Activated naive CD4-positive, alpha-beta T cell treated with anti-CD3 and anti-CD28 coated beads, Interleukin-2, amount 50 U/mL, for 72 hours (primary cell): ENCODE measurements around the gene PRXL2A. TPM values are rescaled to one million over a fixed set of nuclear protein-coding genes. Genes with fewer than 3 reads are reported as not detected.
"Not testable (repeated sequence)": the region's sequence is repeated elsewhere in the genome, so short reads cannot be mapped to it uniquely, and the experiment has no call there.

Experiments used
- ATAC-seq, 2 donors: fragments of 150-1000 bp; cut with Tn5 transposase; 2 replicates each; pipeline ENCODE4 v1.10.0; 2021; ENCODE audit warnings: mild to moderate bottlenecking in 2 of 2, moderate library complexity in 2 of 2
- DNase-seq, 2 donors: peaks; one replicate each; pipeline ENCODE4 v3.0.0; 2021 to 2022; ENCODE audit warnings: low spot score in 2 of 2
- H3K27ac Mint-ChIP-seq, 2 donors: one replicate each; pipeline ENCODE4 v1.8.0; 2022; ENCODE audit warnings: mild to moderate bottlenecking in 2 of 2, mixed read lengths in 2 of 2
- H3K36me3 Mint-ChIP-seq, 2 donors: one replicate each; pipeline ENCODE4 v1.8.0; 2022; ENCODE audit warnings: mixed read lengths in 2 of 2
- H3K9me3 Mint-ChIP-seq, 2 donors: one replicate each; pipeline ENCODE4 v1.8.0; 2022; ENCODE audit warnings: mixed read lengths in 2 of 2
- total RNA-seq, 2 donors: library from RNA; stranded (reverse); gene quantifications; one replicate each; pipeline ENCODE4 v1.2.3, GENCODE V29; 2022

The PRXL2A gene, protein sequence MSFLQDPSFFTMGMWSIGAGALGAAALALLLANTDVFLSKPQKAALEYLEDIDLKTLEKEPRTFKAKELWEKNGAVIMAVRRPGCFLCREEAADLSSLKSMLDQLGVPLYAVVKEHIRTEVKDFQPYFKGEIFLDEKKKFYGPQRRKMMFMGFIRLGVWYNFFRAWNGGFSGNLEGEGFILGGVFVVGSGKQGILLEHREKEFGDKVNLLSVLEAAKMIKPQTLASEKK
- total RNA-seq = 10 to 100 TPM; 15.1 to 18.5 TPM

DNA sequence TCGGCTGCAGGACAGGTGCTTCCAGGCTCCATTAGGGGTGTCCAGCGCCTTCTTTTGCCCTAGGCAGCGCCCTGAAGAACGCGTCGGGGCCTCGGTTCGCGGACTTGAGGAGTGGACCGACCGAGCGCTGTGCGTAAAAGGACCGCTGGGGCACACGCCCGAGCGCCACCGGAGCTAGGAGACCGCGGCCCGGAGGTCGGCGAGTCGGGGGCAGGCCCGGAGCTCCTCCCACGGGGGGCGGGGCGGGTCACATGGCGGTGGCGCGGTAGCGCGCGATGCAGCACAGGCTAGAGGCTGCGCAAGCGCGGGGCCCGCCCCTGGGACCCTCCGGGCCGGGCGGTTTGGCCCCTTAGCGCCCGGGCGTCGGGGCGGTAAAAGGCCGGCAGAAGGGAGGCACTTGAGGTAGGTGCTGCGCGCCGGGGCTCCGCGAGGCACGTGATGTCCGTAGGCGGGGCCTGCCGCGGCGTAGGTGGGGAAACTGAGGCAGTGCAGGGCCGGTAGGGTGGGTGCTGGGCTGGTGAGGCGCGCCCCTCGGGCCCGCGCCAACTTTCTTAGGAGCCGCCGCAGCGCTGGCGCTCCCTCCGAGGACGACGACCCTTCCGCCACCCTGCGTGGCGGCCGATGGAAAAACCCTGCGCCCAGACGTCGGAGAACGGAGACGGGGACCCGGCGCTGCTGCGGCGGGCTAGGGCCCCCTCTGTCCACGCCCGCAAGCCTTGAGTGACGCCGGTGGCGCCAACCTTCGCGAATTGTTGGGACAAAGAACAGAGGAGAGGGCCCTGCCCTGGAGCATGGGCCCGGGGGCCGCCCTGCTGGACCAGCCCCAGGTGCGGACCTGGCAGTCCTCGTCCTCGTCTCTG, at the start of gene PRXL2A:
Gene PRXL2A (plus strand): TSS at position 310 of the 860 bp plus-strand sequence. CDS start 11,917 bp downstream, outside the sequence.
- Mint-ChIP-seq H3K27ac (peak within 1 kb of the TSS; percentile 86 to 98), H3K9me3 (no peaks in the 10 kb centered on the region), H3K36me3 (no peaks in the 10 kb centered on the region)
- DNase-seq = peak; percentile 86 to 91
- ATAC-seq = peak; percentile 77 to 96

DNA sequence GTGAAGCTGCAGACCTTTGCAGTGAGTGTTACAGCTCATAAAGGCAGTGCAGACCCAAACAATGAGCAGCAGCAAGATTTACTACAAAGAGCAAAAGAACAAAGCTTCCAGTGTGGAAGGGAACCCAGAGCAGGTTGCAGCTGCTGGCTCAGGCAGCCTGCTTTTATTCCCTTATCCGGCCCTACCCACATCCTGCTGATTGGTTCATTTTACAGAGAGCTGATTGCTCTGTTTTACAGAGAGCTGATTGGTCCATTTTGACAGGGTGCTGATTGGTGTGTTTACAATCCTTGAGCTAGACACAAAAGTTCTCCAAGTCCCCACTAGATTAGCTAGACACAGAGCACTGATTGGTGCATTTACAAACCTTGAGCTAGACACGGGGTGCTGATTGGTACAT, 49.4 kb upstream of the PRXL2A start:
- not testable (repeated sequence) for H3K9me3 Mint-ChIP-seq, DNase-seq, H3K27ac Mint-ChIP-seq, H3K36me3 Mint-ChIP-seq, ATAC-seq

DNA sequence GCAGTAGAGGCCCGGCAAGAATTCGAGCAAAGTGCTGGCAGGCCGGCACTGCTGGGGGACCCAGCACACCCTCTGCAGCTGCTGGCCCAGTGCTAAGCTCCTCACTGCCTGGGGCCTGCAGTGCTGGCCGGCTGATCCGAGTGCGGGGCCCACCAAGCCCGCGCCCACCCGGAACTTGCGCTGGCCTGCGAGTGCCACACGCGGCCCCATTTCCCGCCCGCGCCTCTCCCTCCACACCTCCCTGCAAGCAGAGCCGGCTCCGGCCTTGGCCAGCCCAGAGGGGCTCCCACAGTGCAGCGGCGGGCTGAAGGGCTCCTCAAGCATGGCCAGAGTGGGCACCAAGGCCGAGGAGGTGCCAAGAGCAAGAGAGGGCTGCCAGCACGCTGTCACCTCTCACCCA, 48.7 kb upstream of the PRXL2A start:
- no peaks in the 10 kb centered on the region for H3K9me3 Mint-ChIP-seq
- ATAC-seq (no peak), DNase-seq (no peak)
- H3K36me3 Mint-ChIP-seq = no peaks in the 10 kb centered on the region
- H3K27ac Mint-ChIP-seq = no peak overlapping the region

DNA sequence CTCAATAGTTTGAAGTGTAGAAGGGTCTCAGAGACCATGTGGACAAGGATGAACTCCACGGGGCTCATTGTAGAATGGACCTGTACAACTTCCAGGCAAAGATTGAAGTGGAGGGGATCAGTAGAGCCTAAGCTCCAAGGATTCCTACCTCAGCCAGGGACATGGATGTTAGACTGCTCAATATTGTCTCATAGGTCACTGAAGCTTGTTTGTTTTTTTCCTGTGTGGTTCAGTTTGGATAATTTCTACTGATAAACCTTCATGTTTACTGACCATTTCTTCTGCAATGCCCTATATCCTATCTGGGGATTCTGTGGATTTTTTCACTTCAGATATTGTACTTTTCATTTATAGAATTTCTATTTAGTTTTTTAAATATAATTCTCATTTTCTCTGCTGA, 42.8 kb upstream of the PRXL2A start:
- Mint-ChIP-seq H3K36me3 (peaks cover 6 to 8% of the 10 kb centered on the region in 2 donors), H3K27ac (no peak overlapping the region), H3K9me3 (peaks cover 5 to 6% of the 10 kb centered on the region in 2 donors)
- ATAC-seq (no peak), DNase-seq (no peak)

DNA sequence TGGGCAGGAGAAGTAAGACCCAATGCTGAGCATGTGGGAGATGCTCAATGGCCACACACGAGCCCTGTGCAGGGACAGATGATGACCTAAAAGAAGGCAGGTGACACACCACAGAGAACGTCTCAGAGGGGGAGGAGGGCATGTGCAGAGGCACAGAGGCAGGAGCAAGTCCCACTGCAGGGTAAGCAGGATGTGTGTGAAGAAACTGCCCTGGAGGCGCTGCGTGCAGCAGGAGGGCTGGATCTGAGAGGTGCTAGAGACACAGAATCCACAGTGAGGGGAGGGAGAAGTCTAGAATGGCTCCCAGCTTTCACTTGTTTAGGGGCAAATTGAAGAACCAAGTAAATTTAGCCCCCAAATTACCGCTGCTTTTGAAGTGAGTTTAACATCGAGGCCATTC, 36.9 kb upstream of the PRXL2A start:
- peaks cover 6 to 8% of the 10 kb centered on the region in 2 donors for H3K36me3 Mint-ChIP-seq
- H3K9me3 Mint-ChIP-seq = peaks cover 5 to 6% of the 10 kb centered on the region in 2 donors
- DNase-seq (no peak), ATAC-seq (no peak)
- H3K27ac Mint-ChIP-seq = no peak overlapping the region

DNA sequence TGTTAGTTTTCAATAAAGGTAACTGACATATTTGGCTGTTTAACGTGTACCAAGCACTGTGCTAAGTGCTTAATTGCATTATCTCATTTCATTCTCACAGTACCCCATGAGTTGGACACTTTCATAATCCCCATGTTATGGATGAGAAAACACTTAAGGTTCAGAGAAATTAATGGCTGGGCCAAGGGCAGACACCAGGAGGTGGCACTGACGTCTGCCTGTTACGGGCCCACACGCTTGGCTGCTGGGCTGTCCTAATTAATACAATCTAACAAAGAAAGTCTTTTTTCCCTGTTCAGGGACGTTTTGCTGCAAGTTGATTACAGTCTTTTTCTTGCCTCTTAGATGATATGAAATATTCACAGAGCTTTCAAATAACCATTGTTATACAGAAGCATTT, 35.7 kb upstream of the PRXL2A start:
- DNase-seq (no peak), ATAC-seq (no peak)
- no peak overlapping the region for H3K27ac Mint-ChIP-seq
- H3K36me3 Mint-ChIP-seq = peaks cover 5 to 8% of the 10 kb centered on the region in 2 donors
- H3K9me3 Mint-ChIP-seq = peaks cover 3 to 4% of the 10 kb centered on the region in 2 donors

DNA sequence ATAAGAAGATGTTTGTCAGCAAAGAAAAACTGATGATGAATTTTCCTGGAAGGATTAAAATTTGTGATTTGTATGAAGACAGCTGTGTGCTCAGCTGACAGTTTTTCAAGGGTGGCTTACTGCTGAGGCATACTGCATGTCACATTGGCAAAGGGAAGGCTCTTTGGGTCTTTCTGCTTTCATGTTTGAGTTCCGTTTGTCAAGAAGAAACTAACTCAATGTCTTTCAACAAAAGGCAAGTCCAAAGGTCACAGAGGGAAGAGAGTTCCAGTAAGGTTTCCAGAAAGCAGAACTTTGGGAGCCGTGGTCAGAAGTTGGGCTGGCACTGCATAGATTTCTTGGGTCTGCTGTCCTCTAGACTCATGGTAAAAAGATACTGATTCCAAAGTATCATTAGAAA, 34.8 kb upstream of the PRXL2A start:
- no peaks in the 10 kb centered on the region for H3K36me3 Mint-ChIP-seq
- ATAC-seq (no peak), DNase-seq (no peak)
- H3K9me3 Mint-ChIP-seq = no peaks in the 10 kb centered on the region
- no peak overlapping the region for H3K27ac Mint-ChIP-seq

DNA sequence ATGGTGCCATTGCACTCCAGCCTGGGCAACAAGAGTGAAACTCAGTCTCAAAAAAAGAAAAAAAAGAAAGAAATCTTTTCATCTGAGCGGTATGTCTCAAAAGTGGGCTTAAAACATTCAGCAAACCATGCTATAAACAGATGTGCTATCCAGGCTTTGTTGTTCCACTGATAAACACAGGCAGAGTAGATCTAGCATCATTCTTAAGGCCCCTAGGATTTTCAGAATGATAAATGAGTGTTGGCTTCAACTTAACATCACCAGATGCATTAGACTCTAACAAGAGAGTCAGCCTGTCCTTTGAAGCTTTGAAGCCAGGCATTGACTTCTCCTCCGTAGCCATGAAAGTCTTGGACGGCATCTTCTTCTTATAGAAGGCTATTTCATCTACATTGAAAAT, 28.6 kb upstream of the PRXL2A start:
- DNase-seq = no peak
- Mint-ChIP-seq H3K27ac (no peak overlapping the region), H3K9me3 (no peaks in the 10 kb centered on the region), H3K36me3 (no peaks in the 10 kb centered on the region)
- ATAC-seq = no peak

DNA sequence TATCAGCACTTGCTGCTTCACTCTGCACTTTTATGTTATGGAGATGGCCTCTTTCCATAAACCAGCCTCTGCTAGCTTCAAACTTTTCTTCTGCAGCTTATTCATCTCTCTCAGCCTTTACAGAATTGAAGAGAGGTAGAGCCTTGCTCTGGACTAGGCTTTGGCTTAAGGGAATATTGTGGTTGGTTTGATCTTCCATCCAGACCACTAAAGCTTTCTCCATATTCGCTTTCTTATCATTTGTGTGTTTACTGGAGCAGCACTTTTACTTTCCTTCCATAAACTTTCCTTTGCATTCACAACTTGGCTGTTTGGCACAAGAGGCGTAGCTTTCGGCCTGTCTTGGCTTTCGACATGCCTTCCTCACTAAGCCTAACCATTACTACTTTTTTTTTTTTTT, 28.2 kb upstream of the PRXL2A start:
- H3K36me3 Mint-ChIP-seq = no peaks in the 10 kb centered on the region
- H3K9me3 Mint-ChIP-seq = no peaks in the 10 kb centered on the region
- DNase-seq (no peak), ATAC-seq (no peak)
- peak overlapping the region in 1 of 2 donors; percentile 46 for H3K27ac Mint-ChIP-seq

DNA sequence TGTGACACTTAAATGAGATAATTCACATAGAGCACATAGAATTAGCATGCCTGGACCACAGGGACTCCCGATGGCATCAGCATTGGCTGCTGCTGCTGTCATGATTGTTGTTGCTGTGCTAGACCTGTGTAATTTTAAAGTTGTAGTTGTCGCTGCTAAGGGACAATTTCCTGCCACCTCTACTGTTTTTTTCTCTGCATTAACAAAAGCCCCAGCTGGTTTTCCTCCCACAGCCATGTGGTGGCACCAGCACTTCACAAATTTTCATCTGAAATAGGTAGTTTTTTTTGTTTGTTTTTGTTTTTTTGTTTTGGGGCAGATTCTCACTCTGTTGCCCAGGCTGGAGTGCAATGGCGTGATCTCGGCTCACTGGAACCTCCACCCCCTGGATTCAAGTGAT, 25.4 kb upstream of the PRXL2A start:
- no peaks in the 10 kb centered on the region for H3K36me3 Mint-ChIP-seq
- no peaks in the 10 kb centered on the region for H3K9me3 Mint-ChIP-seq
- ATAC-seq (peak; percentile 42 to 46), DNase-seq (peak in 1 of 2 donors; percentile 30)
- H3K27ac Mint-ChIP-seq = peak overlapping the region in 1 of 2 donors; percentile 67

DNA sequence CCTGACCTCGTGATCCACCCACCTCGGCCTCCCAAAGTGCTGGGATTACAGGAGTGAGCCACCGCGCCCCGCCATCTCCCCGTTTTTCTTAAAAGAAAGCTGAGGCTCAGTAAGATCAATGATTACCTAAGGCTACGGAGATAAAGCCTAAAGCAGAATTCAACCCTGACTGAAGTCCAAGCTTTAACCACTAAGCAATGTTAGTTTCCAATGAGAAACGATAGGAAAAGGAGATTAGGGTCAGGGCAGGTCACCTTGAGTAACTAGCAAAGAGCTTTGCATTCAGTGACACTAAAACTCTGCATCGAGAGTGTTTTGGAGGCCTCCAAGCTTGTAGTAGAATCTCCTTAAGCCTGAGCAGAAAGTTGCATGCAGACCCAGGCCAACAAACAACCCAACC, 17.6 kb upstream of the PRXL2A start:
- Mint-ChIP-seq H3K36me3 (no peaks in the 10 kb centered on the region), H3K9me3 (no peaks in the 10 kb centered on the region), H3K27ac (no peak overlapping the region)
- DNase-seq (no peak), ATAC-seq (no peak)

DNA sequence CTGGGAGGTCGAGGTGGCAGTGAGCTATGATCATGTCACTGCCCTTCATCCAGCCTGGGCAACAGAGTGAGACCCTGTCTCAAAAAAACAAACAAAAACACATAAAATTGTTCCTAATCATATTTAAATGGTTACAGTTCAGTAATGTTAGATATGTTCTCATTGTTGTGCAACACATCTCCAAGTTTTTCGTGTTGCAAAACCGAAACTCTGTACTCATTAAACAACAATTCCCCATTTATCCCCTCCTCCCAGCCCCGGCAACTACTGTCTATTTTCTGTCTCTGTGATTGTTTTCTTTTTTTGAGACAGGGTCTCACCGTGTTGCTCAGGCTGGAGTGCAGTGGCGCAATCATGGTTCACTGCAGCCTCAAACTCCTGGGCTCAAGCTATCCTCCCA, 16.1 kb upstream of the PRXL2A start:
- Mint-ChIP-seq H3K36me3 (no peaks in the 10 kb centered on the region), H3K9me3 (no peaks in the 10 kb centered on the region), H3K27ac (no peak overlapping the region)
- ATAC-seq (no peak), DNase-seq (no peak)

DNA sequence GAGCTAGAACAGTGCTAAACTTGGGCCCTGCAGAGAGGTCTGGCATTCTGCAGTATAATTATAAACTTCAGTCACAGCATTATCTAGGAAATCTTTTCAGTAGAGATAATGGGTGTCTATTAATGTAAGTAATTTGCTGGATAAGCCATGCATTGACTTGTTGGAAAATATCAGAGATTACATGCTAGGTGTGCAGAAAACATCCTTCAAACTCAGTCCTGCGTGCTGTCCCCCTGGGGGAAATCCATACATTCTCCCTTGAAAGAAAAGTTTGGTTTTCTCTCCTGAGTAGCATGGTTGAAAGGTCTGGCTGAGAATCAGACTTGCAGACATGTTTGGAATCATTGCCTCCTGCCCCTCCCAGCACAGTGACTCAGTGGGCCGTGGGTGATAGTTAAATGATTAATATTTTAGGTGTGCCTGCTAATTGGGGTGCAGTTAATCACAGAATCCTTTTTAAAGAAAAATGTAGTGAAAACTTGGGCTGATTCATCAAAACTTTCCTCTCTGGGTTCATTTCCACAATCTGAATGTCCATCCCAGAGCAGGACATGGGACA, 13.9 kb upstream of the PRXL2A start:
- Mint-ChIP-seq H3K9me3 (no peaks in the 10 kb centered on the region), H3K36me3 (no peaks in the 10 kb centered on the region), H3K27ac (no peak overlapping the region)
- DNase-seq (no peak), ATAC-seq (no peak)

DNA sequence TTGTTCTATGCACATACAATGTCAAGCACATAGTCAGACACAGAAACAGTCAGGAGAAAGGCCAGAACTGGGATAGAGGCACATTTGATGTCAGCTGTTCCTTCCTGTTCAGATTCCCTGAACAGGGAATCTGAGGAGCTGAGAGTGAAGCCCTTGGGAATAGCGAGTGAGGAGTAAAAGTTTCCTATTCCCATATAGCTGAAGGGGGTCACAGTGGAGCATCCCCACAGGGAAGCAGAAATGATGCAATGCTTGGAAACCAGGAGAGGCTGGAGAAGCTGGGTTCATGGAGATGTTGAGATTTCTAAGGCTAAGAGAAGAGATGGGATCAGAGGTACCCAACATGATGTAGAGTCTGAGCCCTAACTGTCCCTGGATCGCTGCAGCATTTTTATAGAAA, 11.3 kb upstream of the PRXL2A start:
- Mint-ChIP-seq H3K9me3 (no peaks in the 10 kb centered on the region), H3K36me3 (no peaks in the 10 kb centered on the region), H3K27ac (no peak overlapping the region)
- ATAC-seq (no peak), DNase-seq (no peak)

DNA sequence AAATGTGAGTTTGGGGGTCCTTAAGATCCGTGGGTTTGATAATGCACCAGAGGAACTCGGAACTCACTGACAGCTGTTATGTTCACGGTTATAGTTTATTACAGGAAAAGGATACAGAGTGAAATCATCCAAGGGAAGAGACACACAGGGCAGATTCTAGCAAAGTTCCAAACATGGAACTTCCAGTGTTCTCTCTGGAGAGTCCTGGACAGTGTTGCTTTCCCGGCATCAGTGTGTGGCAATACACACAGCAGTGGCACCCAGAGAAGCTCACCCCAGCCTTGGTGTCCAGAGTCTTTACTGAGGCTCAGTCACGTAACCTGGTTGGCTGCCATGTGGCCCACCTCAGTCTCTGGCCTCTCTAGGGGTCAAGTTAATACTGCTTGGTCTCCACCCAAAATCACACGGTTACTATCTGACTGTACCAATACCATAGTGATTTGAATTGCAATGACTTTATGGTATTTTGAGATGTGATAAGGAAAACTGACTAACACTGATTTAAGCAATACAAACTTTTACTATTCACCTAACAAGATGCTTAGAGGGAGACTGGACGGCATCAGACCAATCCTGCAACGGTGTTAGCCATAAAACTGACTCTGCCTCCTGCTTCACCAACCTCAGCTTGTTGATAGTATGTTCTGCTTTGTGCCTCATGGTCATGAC, 8.1 kb upstream of the PRXL2A start:
- Mint-ChIP-seq H3K36me3 (no peaks in the 10 kb centered on the region), H3K27ac (no peak overlapping the region), H3K9me3 (no peaks in the 10 kb centered on the region)
- DNase-seq (no peak), ATAC-seq (no peak)

DNA sequence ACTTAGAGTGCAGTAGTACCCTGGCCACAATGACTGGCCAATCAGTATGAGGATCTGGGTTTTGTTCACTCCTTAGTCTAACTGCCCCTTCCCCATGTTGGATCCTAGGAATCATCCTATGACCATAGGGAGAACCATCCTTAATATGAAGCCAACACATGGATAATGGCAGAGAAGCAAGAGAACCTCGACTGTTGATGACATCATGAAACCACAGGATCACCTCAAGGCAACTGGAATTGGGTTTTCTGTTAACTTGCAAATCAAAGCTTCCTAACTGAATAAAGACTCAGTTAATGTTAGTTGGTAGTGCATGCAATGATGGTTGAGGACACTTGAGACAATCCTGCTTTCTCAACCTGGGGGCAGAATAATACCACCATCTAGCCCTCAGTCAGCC, 3.3 kb upstream of the PRXL2A start:
- H3K27ac Mint-ChIP-seq = no peak overlapping the region
- no peak for DNase-seq
- no peaks in the 10 kb centered on the region for H3K9me3 Mint-ChIP-seq
- ATAC-seq = no peak
- H3K36me3 Mint-ChIP-seq = no peaks in the 10 kb centered on the region

DNA sequence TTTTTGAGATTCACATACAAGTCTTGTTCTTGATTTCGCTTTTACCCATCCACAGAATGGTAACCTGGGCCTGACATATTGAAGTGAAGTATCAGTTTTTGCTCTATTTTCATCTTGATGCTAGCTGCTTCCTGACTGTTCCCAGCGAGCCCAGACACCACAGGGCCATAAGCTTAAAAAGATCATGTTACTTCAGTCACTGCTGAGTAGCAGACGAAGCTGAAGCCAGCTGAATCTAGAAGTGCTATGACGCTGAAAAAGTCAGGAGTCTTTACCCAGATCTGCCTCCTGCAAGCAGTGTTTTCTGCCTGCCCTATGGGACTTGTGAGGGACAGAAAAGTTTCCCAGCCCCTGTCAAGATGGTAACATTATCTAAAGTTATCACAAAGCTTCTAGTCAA, 2.7 kb upstream of the PRXL2A start:
- no peaks in the 10 kb centered on the region for H3K9me3 Mint-ChIP-seq
- no peaks in the 10 kb centered on the region for H3K36me3 Mint-ChIP-seq
- ATAC-seq = no peak
- no peak for DNase-seq
- H3K27ac Mint-ChIP-seq = no peak overlapping the region
